HK-2 (cell line): ENCODE measurements around the gene ATAD3B.
"Not testable (repeated sequence)": the region's sequence is repeated elsewhere in the genome, so short reads cannot be mapped to it uniquely, and the experiment has no call there.

ENCODE experiments used
- DNase-seq: peaks from one replicate; pipeline ENCODE4 v3.0.0-alpha.2; 2018; ENCODE audit not compliant: unreplicated experiment

The ATAD3B gene

DNA sequence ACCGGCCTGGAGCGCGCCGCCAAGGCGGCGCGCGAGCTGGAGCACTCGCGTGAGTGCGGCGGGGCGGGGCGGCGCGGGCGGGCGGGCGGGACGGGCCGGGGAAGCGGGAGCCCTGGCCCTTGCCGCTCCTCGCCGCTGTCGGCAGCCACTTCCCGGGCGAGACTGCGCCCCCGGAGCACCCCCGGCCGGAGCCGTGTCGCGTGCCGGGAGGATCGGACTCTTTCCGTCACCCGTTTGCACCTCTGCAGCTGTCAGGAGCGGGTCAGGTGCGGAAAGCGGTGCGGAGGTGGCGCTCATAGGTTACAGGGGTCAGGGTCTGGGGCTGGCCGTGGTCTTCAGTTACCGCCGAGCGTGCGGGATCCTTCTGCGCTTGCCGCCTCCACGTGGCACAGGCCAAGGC lies 40.9 kb downstream of the ATAD3B start:
- DNase-seq = not testable (repeated sequence)

DNA sequence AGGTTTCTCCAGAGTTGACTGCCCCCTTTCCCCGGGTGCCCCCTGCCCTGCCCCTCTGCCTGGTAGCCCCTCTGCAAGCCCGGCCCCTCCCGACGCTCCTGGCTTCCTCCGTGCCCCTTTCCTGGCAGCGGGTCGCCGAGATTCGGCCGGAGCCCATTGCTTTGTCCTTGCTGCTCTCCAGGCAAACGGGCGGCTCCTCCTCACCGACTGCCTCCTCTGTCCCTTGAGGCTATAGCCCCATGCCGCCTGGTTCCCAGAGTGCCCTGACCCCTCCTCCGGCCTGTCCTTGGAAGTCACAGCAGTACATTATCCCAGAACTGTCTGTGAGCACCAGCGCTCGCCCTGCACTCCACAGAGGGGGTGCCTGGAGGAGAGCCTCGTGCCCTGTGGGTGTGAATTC lies 42.1 kb downstream of the ATAD3B start:
- not testable (repeated sequence) for DNase-seq

DNA sequence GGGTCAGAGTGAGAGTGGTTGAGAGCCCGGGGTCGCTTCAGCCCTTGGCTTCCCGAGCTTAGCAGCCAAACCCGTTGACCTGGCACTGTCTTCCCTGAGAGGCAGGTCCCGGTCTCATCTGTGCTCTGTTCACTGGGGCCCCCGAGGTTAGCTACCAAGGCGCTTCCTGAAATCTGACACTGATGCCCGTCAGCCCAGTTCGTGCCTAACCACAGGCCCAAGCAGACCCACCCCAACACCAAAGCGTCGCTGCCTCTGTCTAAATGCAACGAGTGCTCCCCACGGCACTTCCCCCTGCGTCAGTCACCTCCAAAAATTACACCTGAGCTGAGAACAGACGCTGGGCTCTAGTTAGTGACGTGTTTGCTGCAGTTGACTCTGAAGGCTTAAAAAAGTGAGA lies 42.8 kb downstream of the ATAD3B start:
- not testable (repeated sequence) for DNase-seq

DNA sequence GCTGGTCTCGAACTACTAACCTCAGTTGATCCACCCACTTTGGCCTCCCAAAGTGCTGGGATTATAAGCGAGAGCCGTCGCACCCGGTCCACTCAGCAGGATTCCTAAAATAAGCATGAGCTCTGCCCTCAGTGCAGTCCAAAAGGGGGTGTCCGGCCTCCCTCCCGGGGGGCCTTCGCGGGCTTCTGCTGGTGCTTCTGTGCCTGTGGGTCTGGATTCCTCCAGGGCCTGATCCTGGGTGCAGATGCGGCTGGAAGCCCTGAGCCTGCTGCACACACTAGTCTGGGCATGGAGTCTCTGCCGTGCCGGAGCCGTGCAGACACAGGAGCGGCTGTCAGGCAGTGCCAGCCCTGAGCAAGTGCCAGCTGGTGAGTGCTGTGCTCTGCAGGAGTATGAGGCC lies 45.4 kb downstream of the ATAD3B start:
- not testable (repeated sequence) for DNase-seq

DNA sequence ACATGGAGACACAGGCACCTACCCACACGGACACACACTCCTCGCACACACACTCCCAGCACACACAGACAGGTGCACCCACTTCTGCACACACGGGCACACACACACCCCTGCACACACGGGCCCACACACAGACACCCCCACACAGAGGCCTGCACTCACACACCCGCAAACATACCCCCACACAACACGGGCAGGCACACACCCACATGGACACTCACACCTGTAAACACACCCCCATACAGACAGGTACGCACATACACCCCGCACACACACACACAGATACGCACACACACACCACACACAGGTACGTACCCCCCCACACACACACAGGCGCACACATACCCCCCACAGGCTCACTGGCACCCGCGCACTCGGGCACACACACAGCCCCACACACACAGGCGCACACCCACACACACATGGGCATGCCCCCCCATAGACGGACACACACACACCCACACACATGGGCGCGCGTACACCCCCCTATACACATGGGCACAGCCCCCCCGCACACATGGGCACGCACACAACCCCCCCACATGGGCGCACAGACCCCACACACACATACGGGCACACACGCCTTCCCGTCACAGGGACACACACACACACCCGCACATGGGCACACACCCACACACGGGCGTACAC lies 46.5 kb downstream of the ATAD3B start:
- no peak for DNase-seq

DNA sequence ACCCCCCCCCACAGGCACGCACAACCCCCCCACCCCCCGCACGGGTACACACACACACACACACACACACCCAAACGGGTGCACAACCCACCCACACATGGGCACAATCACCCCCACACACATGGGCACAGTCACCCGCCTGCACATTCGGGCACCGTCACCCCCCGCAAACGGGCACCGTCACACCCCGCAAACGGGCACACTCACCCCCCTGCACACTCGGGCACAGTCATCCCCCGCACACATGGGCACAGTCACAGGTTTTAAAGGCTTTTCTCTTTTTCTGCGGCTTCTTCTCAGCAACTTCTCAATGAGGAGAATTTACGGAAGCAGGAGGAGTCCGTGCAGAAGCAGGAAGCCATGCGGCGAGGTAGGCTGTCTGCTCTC lies 47.0 kb downstream of the ATAD3B start:
- not testable (repeated sequence) for DNase-seq

DNA sequence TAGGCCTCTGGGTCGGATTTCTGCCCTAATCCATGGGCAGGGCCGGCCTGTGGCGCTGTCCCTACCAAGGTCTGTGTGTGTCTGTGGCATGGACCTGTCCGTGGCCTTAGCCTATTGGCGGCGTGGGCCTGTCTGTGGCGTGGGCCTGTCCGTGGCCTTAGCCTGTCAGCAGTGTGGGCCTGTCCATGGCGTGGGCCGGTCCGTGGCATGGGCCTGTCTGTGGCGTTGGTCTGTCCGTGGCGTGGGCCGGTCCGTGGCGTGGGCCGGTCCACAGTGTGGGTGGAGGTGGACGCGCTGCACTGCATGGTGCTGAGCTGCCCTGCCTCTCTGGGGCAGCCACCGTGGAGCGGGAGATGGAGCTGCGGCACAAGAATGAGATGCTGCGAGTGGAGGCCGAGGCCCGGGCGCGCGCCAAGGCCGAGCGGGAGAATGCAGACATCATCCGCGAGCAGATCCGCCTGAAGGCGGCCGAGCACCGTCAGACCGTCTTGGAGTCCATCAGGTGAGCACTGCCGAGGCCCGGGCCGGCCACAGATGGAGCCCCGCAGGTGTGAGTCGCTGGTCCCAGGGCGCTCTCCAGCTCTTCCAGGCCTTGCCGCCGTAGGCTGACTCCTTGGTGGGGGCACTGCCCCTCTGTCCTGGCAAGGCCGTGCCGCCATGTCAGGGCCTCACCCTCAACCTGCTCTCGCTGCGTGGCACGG lies 48.4 kb downstream of the ATAD3B start:
- DNase-seq = not testable (repeated sequence)

DNA sequence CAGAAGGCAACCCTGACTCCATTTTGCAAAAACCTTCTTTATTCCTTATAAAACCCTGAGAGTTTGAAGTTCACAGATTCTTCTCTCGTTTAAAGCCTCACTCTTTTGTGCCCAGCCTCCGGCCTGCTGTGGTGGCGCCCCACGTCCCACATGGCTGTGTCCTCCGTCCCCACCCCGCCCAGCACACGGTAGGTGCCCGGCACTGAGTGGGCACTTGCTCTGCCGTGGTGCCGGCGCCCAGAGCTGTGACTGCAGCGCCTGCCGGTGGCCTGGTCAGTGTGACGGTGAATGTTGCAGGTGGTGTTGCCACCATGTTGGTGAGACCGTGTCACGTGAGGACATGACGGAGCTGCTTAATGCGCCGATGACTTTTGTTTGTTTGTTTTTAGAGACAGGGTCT lies 49.8 kb downstream of the ATAD3B start:
- no peak for DNase-seq

DNA sequence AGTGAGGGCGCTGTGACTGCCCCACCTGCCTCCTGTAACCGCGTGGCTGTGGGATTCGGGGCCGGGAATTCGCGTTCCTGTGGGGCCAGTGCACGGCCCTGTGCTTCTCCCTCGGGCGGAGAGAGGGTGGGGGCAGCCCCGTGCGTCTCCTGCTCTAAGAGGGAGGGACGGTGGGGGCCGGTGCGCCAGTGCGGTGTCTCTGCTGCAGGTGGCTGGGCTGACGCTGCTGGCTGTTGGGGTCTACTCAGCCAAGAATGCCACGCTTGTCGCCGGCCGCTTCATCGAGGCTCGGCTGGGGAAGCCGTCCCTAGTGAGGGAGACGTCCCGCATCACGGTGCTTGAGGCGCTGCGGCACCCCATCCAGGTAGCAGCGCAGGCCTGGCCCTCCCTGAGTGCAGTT lies 51.0 kb downstream of the ATAD3B start:
- not testable (repeated sequence) for DNase-seq

DNA sequence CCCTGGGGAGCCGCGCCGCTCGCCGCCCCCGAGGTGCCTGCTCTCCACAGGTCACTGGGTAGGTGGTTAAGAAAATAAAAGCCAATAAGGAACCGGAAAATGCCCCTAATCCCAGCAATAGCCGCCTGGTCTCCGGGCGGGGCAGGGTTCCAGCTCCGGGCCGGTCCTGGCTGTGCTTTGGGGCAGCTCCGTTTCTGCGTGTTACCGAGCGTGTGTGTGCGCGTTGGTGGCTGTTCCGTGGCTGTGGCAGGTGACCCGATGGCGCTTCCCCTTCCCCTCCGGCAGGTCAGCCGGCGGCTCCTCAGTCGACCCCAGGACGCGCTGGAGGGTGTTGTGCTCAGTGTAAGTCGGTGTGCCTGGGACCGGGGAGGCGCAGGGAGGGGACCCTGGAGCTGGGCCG lies 51.7 kb downstream of the ATAD3B start:
- DNase-seq = not testable (repeated sequence)

DNA sequence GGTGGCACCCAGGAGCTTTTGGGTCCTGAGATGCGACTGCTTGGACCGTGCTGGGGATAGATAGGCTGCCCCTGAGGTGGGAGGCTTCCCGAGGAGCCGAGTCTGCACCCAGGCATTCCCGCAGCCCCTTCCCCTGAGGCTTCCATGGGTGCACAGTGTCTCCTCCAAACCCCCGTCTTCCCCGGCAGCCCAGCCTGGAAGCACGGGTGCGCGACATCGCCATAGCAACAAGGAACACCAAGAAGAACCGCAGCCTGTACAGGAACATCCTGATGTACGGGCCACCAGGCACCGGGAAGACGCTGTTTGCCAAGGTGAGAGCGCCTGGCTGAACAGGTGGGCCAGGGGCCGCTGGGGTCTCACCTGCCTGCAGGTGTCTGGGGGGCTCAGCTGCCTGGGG lies 52.1 kb downstream of the ATAD3B start:
- not testable (repeated sequence) for DNase-seq

DNA sequence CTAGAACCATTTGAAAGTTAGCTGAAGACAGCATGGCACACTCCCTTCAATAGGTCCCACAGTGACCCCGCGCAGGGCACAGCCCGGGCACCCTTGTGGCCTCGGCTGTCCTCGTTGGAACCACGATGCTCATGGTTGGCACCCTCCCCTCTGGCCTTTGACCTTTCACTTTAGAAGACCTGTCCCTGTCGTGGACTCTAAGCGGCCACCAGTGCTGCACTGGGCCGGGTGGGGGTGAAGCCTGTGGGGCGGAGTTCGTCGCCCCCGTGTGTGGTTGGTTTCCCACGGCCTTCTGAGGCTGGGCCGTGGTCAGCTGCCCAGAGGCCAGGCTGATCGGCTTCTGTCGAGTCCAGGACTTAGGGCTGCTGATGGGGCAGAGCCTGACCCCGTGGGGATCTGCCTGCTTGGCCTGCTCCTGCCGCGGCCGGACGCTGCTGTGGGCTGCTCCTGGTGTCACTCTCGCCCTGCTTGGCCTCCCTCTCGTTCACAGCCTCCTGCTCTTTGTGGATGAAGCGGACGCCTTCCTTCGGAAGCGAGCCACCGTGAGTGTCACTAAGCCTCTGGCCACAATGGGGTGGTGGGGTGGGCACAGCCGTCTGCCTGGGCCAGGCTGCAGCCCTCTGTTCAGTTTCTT lies 53.3 kb downstream of the ATAD3B start:
- not testable (repeated sequence) for DNase-seq

DNA sequence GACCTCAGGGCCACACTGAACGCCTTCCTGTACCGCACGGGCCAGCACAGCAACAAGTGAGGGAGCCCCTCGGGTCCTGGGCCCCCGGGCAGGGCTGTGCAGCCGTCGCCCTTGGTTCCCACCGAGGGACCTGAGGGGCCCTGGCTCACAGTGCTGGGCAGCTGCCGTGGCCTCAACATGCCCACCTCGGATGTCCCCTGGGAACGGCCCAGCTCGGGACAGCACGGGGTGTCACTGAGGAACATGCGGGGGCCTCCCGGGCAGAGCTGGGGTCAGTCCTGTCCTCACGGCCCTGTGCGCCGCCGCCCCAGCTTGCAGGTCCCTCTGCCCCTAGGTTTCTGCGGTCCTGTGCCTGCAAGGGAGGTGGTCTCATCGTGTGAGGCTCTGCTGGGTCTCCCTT lies 54.9 kb downstream of the ATAD3B start:
- not testable (repeated sequence) for DNase-seq

DNA sequence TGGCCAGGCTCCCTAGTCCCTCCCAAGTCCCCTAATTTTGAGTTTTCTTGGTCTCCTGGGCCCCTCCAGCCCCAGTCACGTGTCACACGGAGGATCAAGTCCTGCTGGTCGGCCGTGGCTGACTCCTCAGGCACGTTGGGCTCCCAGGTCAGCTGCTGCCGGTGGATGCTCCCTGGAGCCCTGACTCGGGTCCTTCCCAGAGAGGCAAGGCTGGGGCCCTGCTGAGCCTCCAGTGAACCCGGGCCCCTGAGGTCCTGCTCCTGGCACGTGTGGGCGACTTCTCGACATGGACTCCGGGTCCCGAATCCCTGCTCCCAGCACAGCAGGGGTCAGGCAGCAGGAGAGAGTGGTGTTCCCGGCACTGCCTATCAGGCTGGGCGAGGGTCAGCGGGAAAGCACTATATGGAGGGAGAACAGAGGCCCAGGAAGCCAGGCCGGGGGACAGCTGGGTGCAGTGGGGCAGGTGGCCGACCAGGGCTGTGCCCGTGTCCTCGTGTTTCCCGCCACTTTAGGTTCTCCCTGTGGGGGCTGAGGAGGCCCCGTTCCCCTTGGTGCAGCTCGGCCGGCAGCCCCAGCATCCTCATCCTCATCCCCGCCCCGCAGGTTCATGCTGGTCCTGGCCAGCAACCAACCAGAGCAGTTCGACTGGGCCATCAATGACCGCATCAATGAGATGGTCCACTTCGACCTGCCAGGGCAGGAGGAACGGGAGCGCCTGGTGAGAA lies 55.7 kb downstream of the ATAD3B start:
- no peak for DNase-seq

DNA sequence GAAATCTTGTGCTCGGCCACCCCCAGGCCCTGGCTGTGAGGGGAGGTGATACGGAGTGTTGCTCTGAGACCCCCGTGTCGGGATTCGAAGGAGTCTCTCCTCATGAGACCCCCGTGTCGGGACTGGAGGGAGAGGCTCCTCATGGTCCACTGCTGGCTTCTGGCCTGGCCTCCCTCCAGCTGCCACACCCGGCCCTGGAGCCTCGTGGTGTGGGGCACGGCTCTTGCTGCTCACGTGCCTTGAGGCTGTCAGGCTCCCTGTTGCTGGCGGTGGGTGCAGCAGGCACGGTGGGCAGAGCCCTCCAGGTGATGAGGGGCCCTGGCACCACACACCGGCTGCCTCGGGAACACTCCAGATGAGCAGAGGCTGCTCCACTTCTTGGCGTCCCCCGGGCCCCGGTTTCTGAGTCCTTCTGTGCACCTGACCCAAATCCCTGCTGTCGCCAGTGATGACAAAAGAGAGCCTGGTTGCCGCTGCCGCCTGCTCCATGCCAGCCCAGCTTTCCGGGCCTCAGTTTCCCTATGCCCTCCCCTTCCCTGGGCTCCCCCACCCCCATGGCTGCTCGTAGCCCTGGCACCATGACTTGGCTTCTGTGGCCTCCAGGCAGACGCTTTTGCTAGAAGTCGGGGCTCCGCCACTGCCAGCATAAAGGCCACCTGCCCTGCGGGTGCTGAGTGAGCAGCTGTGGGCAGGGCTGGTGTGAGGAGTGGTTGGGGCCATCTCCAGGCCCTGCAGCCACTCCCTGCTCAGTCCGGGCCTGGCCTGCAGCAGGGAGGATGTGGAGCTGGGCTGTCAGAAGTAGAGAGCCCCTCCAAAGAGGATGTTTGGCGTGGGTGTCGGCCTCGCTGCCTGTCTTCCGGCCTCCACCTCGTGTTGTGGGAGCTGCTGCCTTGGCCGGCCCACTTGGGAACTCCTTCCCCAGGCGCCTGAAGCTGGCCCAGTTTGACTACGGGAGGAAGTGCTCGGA lies 57.0 kb downstream of the ATAD3B start:
- no peak for DNase-seq

DNA sequence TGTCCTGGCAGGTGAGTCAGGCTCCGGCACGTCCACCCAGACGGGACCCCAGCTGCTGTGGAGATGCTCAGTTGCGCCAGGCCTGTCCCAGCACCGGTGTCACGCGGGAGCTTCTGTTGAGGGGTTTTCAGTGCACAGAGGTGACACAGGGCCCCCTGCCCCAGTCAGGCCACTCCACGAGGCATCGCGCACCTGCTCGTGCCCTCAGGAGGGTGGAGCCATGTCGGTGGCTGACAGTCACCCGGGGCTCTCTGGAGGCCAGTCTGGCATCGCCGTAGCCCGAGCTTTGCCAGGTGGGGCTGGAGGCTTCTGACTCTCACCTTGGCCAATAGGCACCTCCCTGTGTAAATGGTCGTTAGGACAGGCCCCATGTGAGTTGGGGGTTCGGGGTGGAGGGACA lies 57.8 kb downstream of the ATAD3B start:
- DNase-seq = no peak

DNA sequence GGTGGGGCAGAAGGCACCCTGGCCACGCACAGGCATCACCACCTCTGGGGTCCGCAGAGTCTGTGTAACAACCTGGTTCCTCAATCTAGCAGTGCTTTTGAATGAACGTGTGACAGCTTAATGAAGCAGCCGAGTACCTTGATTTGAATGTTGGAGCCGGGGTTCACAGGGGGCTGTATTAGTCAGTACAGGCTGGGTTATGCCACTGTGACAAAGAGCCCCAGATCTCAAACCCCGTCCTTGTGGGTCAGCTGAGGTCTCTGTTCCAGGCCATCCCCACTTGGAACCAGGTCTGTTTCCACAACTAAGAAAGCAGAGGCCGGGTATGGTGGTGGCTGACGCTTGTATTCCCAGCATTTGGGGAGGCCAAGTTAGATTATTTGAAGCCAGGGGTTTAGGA lies 58.4 kb downstream of the ATAD3B start:
- DNase-seq = no peak

DNA sequence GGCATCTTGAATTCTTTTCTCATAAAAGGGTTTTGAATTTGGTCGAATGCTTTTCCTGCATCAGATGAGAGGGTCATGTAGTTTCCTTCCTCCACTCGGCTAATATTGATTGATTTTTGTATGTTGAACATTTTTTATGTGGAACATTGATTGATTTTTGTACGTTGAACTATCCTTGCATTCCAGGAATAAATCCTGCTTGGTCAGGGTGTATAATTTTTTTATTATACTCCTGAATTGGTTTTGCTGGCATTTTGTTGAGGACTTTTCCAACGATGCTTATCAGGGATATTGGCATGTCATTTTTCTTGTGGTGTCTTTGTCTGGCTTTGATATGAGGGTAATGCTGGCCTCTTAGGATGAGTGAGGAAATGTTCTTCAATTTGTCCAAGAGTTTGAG lies 60.4 kb downstream of the ATAD3B start:
- DNase-seq = no peak

DNA sequence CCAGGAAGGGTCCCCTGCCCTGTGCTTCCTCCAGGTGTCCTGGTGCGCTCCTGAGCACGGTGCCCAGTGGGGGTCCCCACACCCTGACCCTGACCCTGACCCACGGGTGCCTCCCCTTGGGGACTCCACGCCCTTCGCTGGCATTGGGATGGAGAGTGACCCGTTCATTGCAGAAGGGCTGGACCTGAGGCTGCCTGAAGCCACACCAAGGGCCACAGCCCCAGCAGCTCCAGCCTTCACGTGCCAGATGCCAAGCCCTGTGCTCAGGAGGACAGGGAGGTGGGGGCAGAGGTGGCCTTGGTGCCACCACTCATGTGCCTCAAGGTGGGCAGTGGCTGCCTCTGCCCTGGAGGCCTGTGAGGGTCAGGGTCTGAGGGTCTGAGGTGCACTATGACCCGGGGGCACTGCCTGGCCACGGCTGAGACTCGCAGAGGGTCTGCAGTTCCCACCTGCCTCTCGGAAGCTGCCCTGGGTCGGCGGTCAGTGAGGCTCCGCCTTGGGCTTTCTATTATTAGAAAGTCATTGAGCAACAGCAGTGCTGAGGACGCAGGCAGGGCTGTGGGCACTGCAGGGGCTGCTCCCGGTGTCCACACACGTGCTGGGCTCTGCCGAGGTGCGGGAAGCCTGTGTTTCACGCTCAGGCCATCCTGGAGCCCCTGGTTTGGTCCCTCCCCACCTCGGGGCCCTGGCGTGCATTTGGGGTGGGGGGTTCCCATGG lies 61.8 kb downstream of the ATAD3B start:
- not testable (repeated sequence) for DNase-seq

DNA sequence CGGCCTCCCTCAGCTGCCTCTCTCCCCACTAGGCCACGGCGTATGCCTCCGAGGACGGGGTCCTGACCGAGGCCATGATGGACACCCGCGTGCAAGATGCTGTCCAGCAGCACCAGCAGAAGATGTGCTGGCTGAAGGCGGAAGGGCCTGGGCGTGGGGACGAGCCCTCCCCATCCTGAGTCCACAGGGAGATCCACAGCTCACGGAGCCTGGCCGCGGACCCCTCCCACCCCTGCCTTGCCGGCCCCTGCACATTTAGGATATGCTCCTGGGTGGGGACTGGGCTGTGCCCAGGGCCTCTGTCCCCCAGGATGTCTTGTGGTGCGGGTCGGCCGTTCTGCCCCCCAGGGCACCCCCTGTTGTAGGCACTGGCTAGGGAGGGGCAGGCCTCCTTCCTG lies 62.3 kb downstream of the ATAD3B start:
- DNase-seq = not testable (repeated sequence)
